Measurements from ENCODE around the gene KCNJ8. TPM values are rescaled to one million over a fixed set of nuclear protein-coding genes. Genes with fewer than 3 reads are reported as not detected.

Gene KCNJ8
- total RNA-seq, 1 experiment from 2014 or later = not detected

DNA sequence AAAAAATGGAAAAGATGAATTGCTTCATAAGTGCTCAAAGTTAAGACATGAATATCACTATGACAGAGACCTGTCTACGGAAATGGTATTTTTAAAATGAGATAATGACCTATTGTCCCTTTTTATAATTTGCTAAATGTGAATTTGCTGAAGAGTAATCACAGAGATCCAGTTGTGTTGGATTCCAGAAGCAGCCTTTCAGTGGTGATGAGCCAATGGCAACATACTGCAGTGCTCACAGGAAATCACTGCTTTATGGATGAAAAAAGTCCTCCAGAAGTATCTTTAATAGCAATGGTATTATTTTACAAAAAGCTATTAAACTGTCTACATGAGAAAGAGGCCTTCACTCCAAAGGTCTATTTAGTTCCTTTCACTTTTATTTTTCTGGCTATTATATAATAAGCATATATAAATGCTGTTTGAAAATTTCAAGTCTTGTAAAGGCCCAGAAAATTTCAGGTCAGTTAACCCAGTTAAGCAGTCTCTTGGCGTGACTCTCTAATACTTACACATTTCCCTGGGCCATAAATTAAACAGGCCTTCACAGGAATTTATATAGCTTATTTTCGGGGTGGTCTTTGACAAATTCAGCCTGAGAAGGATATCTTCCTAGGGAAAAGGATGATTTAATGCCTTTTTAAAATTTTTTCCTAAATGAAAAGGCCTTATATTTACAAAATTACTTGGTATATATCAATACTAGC, 55.4 kb downstream of the KCNJ8 start:
- in situ Hi-C loops (cut with HindIII; ENCODE audit: low pct_unique_long_range_greater_than_20kb, low sequenced_read_pairs) (no loop called here), intact Hi-C loops (cut with micrococcal nuclease; ENCODE audit: unreplicated experiment) (no loop called here)
- no peaks in the 10 kb centered on the region for H3K9me3 ChIP-seq (ENCODE audit: control insufficient read depth, insufficient read depth, low read depth, low read length)
- CTCF ChIA-PET = no interaction called here
- no peak for DNase-seq (ENCODE audit: low read depth, low spot score)
- H3K27ac ChIP-seq (ENCODE audit: low read length) = no peak overlapping the region
- no peaks in the 10 kb centered on the region for H3K4me1 ChIP-seq (ENCODE audit: control insufficient read depth, insufficient read depth, low read length)
- H3K4me3 ChIP-seq (ENCODE audit: low read depth in 2 of 2, low read length in 2 of 2) = no peak overlapping the region
- no peaks in the 10 kb centered on the region for H3K36me3 ChIP-seq (ENCODE audit: control insufficient read depth, insufficient read depth, low read length)
- no peak for TF ChIP-seq POLR2AphosphoS5 (IDR thresholded peaks at IDR 0.05; ENCODE audit: low read depth, low read length)
- TF ChIP-seq CTCF (IDR thresholded peaks at IDR 0.05) = no peak
- TF ChIP-seq TCF7L2 (IDR thresholded peaks at IDR 0.05; ENCODE audit: low read depth, low read length) = no peak
- TF ChIP-seq SIN3A (IDR thresholded peaks at IDR 0.05; ENCODE audit: borderline replicate concordance, insufficient read depth, low read depth, low read length) = no peak
- no peak for TF ChIP-seq REST (IDR thresholded peaks at IDR 0.05; ENCODE audit: insufficient read depth in 1 of 2, low read depth in 2 of 2, low read length in 1 of 2)
- POLR2A ChIA-PET = interaction anchor here (0.6 kb wide), 1 partner anchor 38 kb away, joined by 6 read pairs; no protein-coding TSS in a partner anchor
- H3K27me3 ChIP-seq (ENCODE audit: control insufficient read depth, insufficient read depth, low read length) = no peaks in the 10 kb centered on the region
- ATAC-seq = no peak
- BruUV-seq (replicated peaks) = no TSS peak

DNA sequence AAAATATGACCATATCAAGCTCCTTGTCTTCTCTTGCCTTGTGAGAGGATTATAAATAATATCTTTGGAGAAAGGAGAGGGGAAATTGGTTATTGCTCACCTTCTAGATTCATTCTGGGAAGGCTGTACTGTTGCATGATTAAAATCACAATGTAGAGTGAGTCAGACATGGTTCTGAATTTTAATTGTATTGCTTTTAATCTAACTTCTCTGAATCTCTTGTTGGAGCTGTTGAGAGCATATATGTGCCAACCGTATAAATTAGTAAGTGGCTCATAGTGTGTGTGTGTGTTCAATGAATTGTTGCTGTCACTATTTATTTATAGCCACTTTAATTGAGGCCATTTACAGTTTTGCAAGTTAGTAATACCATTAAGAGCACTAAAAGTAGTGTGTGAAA, 56.1 kb downstream of the KCNJ8 start:
- Histone ChIP-seq H3K36me3 (ENCODE audit: control insufficient read depth, insufficient read depth, low read length) (no peaks in the 10 kb centered on the region), H3K4me1 (ENCODE audit: control insufficient read depth, insufficient read depth, low read length) (no peaks in the 10 kb centered on the region), H3K9me3 (ENCODE audit: control insufficient read depth, insufficient read depth, low read depth, low read length) (no peaks in the 10 kb centered on the region), H3K27ac (ENCODE audit: low read length) (no peak overlapping the region), H3K4me3 (ENCODE audit: low read depth in 2 of 2, low read length in 2 of 2) (no peak overlapping the region), H3K27me3 (ENCODE audit: control insufficient read depth, insufficient read depth, low read length) (no peaks in the 10 kb centered on the region)
- intact Hi-C loops (cut with micrococcal nuclease; ENCODE audit: unreplicated experiment) = no loop called here
- in situ Hi-C loops (cut with HindIII; ENCODE audit: low pct_unique_long_range_greater_than_20kb, low sequenced_read_pairs) = no loop called here
- POLR2A ChIA-PET = interaction anchor here (0.6 kb wide), 1 partner anchor 38 kb away, joined by 6 read pairs; no protein-coding TSS in a partner anchor
- no TSS peak for BruUV-seq (replicated peaks)
- ATAC-seq (no peak), DNase-seq (ENCODE audit: low read depth, low spot score) (no peak)
- CTCF ChIA-PET = no interaction called here
- no peak for TF ChIP-seq SIN3A (IDR thresholded peaks at IDR 0.05; ENCODE audit: borderline replicate concordance, insufficient read depth, low read depth, low read length)
- no peak for TF ChIP-seq CTCF (IDR thresholded peaks at IDR 0.05)
- no peak for TF ChIP-seq TCF7L2 (IDR thresholded peaks at IDR 0.05; ENCODE audit: low read depth, low read length)
- TF ChIP-seq POLR2AphosphoS5 (IDR thresholded peaks at IDR 0.05; ENCODE audit: low read depth, low read length) = no peak
- TF ChIP-seq REST (IDR thresholded peaks at IDR 0.05; ENCODE audit: insufficient read depth in 1 of 2, low read depth in 2 of 2, low read length in 1 of 2) = no peak
